Mucosa of rectum (tissue), 2 donors: ENCODE measurements around the gene CARD10.
"Not testable (repeated sequence)": the region's sequence is repeated elsewhere in the genome, so short reads cannot be mapped to it uniquely, and the experiment has no call there.

ENCODE experiments used
- H3K27ac ChIP-seq, 2 donors: one replicate each; pipeline ENCODE4 v1.7.0; 2013; ENCODE audit warnings: inconsistent platforms in 2 of 2, low read depth in 2 of 2, low read length in 2 of 2
- H3K27me3 ChIP-seq, 2 donors: one replicate each; pipeline ENCODE4 v1.7.0; 2013; ENCODE audit warnings: low read length in 2 of 2; ENCODE audit not compliant: control insufficient read depth in 2 of 2, insufficient read depth in 2 of 2
- H3K36me3 ChIP-seq, 2 donors: one replicate each; pipeline ENCODE4 v1.7.0; 2013; ENCODE audit warnings: low read length in 2 of 2; ENCODE audit not compliant: control insufficient read depth in 2 of 2, insufficient read depth in 2 of 2
- H3K4me1 ChIP-seq, 2 donors: one replicate each; pipeline ENCODE4 v1.7.0; 2013; ENCODE audit warnings: low read length in 2 of 2, mild to moderate bottlenecking in 1 of 2; ENCODE audit not compliant: control insufficient read depth in 2 of 2, insufficient read depth in 2 of 2
- H3K4me3 ChIP-seq, 2 donors: one replicate each; pipeline ENCODE4 v1.7.0; 2013; ENCODE audit warnings: low read length in 2 of 2
- H3K9ac ChIP-seq, 2 donors: one replicate each; pipeline ENCODE4 v1.7.0; 2013; ENCODE audit warnings: low read length in 2 of 2, low read depth in 1 of 2, mild to moderate bottlenecking in 1 of 2
- H3K9me3 ChIP-seq, 2 donors: one replicate each; pipeline ENCODE4 v1.7.0; 2013; ENCODE audit warnings: low read length in 2 of 2; ENCODE audit not compliant: control insufficient read depth in 2 of 2
- donor health status: healthy.
- donor health status: Normal muscosa, but diverticular disease.

Gene CARD10

DNA sequence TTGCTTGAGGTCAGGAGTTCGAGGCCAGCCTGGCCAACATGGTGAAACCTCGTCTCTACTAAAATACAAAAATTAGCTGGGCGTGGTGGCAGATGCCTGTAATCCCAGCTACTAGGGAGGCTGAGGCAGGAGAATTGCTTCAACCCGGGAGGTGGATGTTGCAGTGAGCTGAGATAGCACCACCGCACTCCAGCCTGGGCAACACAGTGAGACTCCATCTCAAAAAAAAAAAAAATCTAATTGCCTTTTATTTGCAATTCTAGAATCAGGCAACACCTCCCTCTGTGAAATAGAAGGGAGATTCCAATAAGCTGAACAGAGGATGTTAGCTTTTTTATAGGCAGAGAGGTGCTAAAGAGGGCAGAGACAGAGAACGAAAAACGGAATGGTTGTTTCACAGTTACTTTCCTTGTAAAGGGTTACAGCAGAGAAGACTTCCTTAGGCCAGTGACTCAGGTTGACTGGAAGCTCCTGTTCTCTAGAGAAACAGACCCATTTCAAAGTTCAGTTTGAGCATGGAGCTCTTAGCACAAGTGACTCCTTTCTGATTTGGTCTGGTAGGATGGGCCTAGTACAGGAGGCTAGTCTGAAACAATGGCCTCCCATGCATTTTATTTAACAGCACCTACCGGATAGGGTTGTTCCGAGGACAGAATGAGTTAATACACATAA lies 8.0 kb upstream of the CARD10 start:
- H3K9me3 ChIP-seq, H3K36me3 ChIP-seq, H3K27me3 ChIP-seq: not testable (repeated sequence)

DNA sequence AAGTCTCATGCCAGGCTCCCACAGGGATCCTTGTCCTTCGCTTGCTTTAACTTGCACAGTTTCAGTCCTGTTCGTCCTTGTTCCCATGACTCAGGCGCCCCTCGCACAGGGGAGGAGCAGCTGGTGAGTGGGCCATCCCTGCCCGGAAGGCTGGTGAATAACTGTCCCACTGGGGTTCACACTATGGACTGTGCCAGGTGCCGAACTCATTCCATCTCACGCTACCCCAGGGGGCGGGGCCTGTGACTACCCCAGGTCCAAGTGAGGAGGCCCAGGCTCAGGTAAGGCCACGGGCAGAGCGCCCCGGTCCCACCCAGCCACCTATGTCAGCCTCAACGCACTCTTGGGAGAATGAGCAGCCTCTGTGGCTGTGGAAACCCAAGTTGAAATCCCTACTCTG lies 7.2 kb upstream of the CARD10 start:
- Histone ChIP-seq H3K4me3 (no peak overlapping the region), H3K9me3 (no peaks in the 10 kb centered on the region), H3K36me3 (no peaks in the 10 kb centered on the region), H3K27ac (no peak overlapping the region), H3K27me3 (no peaks in the 10 kb centered on the region), H3K9ac (no peak overlapping the region), H3K4me1 (peaks cover 7 to 19% of the 10 kb centered on the region in 2 donors)

More for the DNA sequence above, 8.0 kb upstream of the CARD10 start:
- not testable (repeated sequence) for H3K4me3 ChIP-seq, H3K27ac ChIP-seq, H3K9ac ChIP-seq
- peaks cover 7 to 12% of the 10 kb centered on the region in 2 donors for H3K4me1 ChIP-seq

DNA sequence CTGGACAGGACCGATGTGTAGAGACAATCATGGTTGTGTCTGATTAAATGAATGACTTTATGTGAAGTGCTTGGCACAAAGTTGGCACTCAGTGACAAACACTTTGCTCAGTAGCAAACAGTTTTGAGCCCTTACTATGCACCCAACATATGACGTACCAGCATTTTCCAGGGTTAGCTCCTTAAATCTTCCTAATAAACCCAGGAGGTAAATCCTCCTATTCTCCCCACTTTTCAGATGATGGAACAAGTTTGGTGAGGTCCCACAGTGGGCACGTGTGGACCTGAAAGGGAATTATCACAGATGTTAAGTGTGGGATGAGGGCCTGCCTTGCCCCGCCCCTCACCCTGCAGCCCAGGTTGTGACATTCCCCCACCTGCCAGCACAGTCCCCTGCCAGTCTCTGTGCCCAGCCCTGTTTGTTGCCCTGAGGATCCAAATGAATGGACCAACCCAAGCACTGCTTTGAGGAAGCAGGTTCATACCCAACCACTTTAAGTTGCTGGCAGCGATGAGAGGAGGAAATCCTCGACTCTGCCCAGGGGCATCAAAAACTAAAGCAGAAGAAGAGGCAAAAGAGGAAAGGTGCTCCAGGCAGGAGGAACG lies 6.6 kb upstream of the CARD10 start:
- Histone ChIP-seq H3K36me3 (no peaks in the 10 kb centered on the region), H3K4me1 (peaks cover 12 to 24% of the 10 kb centered on the region in 2 donors), H3K9ac (no peak overlapping the region), H3K27ac (no peak overlapping the region), H3K9me3 (no peaks in the 10 kb centered on the region), H3K27me3 (no peaks in the 10 kb centered on the region), H3K4me3 (no peak overlapping the region)

DNA sequence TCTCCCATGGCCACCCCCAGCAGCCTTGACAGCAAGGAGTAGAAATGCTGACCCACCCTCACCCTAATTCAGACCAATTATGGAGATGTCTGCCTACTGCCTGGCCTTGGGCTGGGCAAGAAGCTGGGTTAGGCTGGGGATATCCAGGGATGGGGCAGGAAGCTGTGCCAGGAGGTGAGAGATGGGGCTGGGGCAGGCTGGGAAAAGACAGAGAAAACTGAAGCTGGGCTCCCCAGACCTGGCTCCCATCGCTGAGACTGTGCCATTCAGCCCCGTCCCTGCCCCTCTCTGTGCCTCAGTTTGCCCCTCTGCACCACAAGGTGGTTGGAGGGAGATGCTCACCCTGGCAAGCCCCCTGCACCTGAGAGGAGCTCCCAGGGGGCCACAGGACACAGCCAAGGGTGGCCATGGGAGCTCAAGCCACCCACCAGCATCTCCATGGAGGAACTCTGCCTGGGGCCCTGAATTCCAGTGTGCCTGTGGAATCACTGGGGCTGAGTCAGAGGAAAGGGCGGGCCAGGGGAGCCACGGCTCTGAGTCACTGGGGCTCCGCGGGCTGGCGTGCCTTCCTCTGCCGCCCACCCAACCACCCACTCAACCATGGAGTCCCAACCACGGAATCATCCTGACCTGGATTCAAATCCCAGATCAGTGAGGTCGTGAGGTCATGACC lies 6.0 kb upstream of the CARD10 start:
- Histone ChIP-seq H3K27me3 (no peaks in the 10 kb centered on the region), H3K9ac (no peak overlapping the region), H3K36me3 (no peaks in the 10 kb centered on the region), H3K4me1 (peaks cover 15 to 26% of the 10 kb centered on the region in 2 donors), H3K9me3 (no peaks in the 10 kb centered on the region), H3K4me3 (no peak overlapping the region), H3K27ac (no peak overlapping the region)

DNA sequence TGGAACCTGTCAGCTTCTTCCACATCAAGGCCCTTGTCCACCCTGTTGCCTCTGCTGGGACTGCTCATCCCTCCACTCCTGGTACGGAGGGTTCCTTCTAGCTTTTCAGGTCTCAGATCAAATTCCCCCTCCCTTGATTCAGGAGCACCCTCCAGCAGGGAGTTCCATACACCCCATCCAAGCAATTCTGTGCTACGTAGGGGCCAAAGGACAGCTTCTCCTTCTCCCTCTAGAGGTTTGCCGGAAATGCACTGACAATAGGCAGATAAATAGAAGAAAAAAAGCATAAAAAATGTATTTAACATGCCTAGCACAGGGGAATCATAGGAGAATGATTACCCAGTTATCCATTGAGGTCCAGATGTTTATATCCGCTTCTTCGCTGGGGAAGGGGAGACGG lies 3.3 kb upstream of the CARD10 start:
- peaks cover 22 to 35% of the 10 kb centered on the region in 2 donors for H3K4me1 ChIP-seq
- no peak overlapping the region for H3K27ac ChIP-seq
- H3K36me3 ChIP-seq: no peaks in the 10 kb centered on the region
- H3K9ac ChIP-seq: no peak overlapping the region
- H3K9me3 ChIP-seq: no peaks in the 10 kb centered on the region
- H3K27me3 ChIP-seq: no peaks in the 10 kb centered on the region
- H3K4me3 ChIP-seq: no peak overlapping the region

DNA sequence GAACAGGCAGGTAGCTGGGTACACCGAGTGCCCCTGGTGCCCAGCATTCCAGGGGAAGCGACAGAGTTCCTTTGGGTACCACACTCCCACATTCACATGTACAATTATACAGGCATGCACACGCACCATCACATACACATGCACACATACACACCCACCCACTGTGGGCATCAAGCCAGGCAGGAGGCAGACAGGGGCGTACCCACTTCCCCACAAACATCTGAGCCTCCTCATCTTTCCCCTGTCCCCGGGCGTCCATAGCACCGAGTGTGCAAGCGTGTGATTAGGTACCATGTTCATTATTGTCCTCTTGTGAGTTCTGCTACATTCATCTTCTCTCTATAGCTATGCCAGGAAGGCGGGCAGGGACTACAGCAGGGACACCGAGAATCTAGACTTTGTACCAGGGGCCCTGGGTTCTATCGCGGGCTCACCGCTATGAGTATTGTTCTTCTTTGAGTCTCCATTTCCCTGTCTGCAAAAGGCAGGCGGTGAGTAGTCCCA lies 2.1 kb upstream of the CARD10 start:
- Histone ChIP-seq H3K27me3 (no peaks in the 10 kb centered on the region), H3K9me3 (no peaks in the 10 kb centered on the region), H3K9ac (peak overlapping the region in 1 of 2 donors; percentile 23), H3K4me3 (no peak overlapping the region), H3K36me3 (no peaks in the 10 kb centered on the region), H3K4me1 (peaks cover 22 to 35% of the 10 kb centered on the region in 2 donors), H3K27ac (peak overlapping the region; percentile 31 to 48)

DNA sequence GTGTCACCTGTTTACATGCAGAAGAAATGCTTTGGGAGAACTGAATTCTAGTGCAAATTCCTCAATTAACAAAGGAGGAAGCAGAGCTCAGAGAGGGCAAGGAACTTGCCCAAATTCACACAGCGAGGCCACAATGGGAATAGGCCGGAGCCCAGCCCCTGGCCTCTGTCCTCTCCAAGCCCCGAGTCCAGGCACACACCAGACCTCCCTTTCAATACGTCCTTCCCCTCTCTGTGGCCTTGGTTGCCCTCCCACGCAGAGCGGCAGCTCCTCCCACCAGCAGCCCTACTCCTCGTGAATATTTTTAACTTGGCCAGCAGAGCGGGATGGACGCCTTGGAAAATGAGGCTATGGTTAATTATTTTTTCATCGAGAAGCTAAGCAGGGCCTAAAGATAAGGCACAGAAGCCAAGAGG lies 1.6 kb upstream of the CARD10 start:
- Histone ChIP-seq H3K27ac (peak overlapping the region; percentile 31 to 48), H3K9me3 (no peaks in the 10 kb centered on the region), H3K9ac (peak overlapping the region in 1 of 2 donors; percentile 23), H3K4me1 (peaks cover 22 to 37% of the 10 kb centered on the region in 2 donors), H3K27me3 (no peaks in the 10 kb centered on the region), H3K36me3 (peaks cover 2 to 4% of the 10 kb centered on the region in 2 donors), H3K4me3 (no peak overlapping the region)

DNA sequence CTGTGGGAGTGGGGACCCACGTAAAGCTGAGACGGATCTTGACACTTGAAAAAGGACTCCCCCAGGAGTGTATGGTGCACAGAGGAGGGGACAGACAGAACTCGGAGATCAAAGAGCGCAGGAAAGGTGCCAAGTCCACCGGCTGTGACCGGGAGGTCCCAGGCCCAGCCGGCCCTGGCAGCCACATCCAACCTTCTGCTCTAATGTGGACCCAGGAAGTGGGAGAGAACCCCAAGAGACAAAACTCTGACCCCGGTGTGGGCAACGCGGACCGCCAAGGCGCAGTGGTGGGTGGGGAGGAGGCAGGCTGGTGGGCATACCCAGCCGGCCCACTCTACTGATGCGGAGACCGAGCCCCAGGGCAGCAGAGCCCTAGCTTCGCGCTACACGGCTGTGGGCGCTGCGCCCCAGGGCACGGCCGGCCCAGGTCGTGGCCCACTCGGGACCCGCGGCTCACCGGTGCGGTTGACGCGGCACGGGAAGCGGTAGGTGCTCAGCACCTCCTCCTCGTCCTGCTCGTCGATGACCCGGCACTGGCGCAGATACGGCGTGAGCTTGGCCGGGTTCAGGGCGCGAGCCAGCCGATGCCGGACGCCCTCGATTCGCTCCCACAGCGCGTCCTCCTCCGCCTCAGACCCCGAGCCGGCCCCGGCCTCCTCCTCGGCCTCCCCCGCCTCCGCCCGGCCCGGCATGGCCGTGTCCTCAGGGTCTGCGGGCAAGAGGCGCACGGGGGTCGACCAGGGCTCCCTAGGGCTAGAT lies 527 bp downstream of the CARD10 start:
- peak overlapping the region; percentile 77 to 80 for H3K27ac ChIP-seq
- H3K4me1 ChIP-seq: peaks cover 22 to 35% of the 10 kb centered on the region in 2 donors
- no peaks in the 10 kb centered on the region for H3K27me3 ChIP-seq
- H3K9me3 ChIP-seq: no peaks in the 10 kb centered on the region
- H3K36me3 ChIP-seq: peaks cover 12 to 13% of the 10 kb centered on the region in 2 donors
- peak overlapping the region; percentile 78 to 90 for H3K4me3 ChIP-seq
- H3K9ac ChIP-seq: peak overlapping the region; percentile 79 to 97

DNA sequence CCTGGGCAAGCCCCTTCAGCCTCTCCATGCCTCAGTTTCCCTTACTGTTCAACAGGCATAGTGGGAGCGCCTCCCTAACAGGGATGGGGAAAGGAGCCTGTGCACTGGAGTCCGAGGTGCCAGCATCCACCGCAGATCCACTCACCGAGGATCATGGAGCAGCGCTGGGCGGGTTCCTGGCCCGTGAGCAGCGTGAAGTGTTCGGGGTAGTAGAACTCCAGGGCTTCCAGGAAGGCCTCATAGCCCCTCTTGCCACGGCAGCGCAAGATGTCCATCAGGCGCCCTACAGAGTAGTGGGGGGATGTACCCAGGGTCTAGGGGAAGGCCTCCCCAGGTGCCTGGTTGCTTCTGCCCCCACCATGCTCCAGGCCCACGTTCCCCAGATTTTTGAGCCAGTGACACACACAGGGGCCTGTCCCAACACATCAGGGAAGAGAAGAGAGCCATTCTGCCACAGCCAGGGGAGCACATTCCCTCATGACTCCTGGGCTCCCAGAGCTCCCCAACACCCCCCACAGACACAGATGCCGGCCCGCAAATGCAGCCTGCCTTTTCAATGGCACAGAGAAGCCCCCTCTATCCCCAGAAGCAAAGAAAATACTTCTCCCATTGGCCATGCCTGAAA lies 1.3 kb downstream of the CARD10 start:
- Histone ChIP-seq H3K9ac (peak overlapping the region; percentile 79 to 97), H3K4me1 (peaks cover 22 to 42% of the 10 kb centered on the region in 2 donors), H3K4me3 (peak overlapping the region; percentile 78 to 90), H3K9me3 (no peaks in the 10 kb centered on the region), H3K27me3 (no peaks in the 10 kb centered on the region), H3K27ac (peak overlapping the region; percentile 77 to 80), H3K36me3 (peaks cover 12 to 13% of the 10 kb centered on the region in 2 donors)
